GM21526 (cell line): Measurements from ENCODE around the gene PDCD5.
"Not testable (repeated sequence)": the region's sequence is repeated elsewhere in the genome, so short reads cannot be mapped to it uniquely, and the experiment has no call there.

ENCODE experiments used
- ATAC-seq: cut with Tn5 transposase; IDR thresholded peaks from one replicate; pipeline ENCODE4 v1.9.1; 2021; ENCODE audit warnings: moderate library complexity; ENCODE audit not compliant: unreplicated experiment, low FRiP score

The PDCD5 gene, protein sequence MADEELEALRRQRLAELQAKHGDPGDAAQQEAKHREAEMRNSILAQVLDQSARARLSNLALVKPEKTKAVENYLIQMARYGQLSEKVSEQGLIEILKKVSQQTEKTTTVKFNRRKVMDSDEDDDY

DNA sequence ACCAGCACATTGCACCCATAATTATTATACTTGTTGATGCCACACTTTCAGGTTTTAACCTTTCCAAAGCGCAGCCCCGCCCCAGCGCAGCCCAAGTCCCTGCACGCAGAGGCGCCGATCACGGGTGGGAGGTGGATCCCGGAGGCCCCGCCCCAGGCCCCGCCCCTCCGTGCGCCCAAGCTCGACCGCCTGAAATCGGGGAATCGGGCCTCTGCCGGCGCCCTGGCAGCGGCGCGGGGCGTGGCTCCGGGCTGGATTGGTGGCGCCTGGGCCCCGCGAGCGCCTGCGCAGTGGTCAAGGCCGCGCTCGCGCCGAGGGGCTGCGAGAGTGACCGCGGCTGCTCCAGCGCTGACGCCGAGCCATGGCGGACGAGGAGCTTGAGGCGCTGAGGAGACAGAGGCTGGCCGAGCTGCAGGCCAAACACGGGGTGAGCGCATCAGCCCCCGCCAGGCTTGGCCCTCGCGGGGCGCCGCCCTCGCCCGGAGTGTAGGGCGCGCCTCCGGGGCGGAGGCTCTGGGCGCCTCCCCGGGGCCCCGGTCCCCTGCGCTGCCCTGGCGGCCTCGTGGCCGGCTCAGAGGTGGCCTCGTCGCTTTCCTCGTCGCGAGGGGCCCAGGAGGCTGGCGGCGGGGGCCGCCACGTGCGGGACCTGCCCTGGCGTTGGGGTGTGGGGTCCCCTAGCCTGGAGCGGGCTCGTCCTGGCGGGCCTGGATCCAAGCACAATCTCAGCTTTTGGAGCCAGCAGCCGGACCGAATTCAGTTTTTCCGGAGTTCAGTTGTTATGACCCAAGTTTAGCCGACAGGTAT, at the start of gene PDCD5:
PDCD5 (plus strand) TSS at position 290 of the 804 bp plus-strand sequence; CDS start at position 362, 72 bp downstream.
- ATAC-seq: peak; percentile 86

DNA sequence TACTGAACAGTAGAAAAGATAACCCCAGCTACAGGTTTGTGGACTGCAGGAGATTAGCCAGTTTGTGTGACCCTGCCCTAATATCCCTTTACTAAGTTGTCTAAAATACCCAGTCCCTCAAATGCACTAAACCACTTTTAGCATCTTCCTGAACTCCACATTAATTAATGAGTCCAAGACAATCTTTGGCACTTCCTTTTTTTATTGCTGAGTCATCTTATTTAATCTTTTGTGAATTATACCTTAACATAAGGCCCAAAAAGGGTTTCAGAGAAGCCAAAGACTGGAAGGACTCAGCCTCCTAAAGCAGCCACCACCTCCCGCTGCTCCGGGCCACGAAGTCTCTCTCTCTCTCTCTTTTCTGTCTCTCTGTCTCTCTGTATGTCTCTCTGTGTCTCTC, 48.8 kb upstream of the PDCD5 start:
- ATAC-seq: no peak

DNA sequence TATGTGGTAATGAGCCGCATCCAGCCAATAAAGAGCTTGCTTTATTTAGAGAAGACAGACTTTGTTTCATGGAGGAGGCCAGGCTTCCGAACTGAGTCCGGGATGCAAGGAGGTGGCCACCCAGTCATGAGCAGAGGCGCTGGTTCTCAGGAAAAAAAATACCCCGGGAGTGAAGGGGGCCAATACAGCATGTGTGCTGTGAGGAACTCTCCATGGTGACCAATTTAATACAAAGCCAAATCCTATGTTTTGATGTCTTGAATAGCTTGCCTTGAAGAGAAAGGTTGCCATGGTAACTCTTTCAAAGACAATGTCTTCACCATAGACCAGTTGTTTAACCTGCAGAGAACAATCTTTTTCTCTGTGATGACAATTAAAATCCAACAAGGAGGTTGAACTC, 43.4 kb upstream of the PDCD5 start:
- no peak for ATAC-seq

DNA sequence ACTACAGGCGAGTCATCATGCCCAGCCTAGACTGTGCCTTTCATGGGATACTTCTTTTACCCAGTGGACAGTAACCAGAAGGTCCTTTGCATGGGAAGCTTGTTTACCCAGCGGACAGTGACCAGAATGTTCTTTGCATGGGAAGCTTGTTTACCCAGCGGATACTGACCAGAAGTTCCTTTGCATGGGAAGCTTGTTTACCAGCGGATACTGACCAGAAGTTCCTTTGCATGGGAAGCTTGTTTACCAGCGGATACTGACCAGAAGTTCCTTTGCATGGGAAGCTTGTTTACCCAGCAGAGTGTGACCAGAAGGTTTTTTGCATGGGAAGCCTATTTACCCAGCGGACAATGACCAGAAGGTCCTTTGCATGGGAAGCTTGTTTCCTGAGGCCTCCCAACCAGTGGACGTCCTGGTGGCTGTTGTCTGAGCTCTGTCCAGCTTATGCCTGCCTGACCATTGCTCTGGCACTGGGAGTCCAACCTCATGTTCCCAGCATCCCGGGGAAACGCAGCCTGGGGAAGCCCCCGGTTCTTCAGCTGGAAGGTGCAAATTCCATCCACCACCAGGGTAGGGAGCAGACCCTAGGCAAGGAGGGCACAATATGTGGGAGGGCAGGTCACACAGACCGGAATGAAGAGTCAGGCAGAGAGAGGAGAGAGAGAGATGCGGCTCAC, 41.6 kb upstream of the PDCD5 start:
- no peak for ATAC-seq

DNA sequence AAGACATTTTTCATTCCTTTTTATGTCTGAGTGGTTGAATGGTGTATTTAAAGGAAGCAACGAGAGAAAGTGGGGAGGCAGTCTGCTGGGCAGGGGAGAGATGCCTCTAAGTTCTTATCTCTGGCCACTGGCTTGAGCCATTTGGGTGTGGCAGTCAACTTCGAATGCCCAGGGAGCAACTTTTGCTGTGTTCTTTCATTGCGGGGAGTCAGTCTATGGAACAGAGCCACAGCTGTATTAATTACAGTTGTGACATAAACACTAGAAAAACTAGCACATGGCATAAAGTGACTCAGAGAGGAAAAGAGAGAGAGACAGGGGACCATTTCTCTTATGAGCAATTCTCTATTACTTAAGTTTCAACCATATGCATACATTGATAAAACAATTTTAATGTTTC, 40.4 kb upstream of the PDCD5 start:
- no peak for ATAC-seq

DNA sequence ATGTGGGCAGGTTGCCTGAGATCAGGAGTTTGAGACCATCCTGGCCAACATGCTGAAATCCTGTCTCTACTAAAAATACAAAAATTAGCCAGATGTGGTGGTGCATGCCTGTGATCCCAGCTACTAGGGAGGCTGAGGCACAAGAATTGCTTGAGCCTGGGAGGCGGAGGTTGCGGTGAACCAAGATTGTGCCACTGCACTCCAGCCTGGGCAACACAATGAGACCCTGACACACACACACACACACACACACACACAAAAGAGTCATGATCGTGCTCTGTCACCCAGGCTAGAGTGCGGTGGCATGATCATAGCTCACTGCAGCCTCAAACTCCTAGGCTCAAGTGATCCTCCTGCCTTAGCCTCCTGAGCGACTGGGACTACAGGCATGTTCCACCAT, 39.6 kb upstream of the PDCD5 start:
- not testable (repeated sequence) for ATAC-seq

DNA sequence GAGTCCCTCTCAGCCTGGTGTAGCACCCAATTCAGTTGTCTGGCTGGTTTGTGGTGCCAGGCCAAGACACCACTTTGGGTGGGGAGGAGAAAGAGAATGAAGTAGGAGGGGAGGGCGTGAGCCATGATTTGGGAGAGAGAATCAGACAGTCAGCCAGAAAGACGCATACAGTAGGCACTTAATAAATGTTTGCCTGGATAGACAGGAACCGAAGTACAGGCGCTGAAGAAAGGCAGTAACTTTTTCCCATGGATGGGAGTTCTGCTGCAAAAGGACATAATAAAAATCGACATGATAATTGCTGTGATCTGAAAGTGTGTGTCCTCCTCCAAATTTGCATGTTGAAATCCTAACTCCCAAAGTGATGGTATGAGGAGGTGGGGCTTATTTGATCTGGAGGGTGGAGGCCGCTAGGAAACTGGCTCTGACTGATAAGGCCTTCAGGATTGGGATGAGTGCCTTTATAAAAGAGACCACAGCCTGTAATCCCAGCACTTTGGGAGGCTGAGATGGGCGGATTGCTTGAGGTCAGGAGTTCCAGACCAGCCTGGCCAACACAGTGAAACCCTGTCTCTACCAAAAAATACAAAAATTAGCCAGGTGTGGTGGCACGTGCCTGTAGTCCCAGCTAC, 38.4 kb upstream of the PDCD5 start:
- no peak for ATAC-seq

DNA sequence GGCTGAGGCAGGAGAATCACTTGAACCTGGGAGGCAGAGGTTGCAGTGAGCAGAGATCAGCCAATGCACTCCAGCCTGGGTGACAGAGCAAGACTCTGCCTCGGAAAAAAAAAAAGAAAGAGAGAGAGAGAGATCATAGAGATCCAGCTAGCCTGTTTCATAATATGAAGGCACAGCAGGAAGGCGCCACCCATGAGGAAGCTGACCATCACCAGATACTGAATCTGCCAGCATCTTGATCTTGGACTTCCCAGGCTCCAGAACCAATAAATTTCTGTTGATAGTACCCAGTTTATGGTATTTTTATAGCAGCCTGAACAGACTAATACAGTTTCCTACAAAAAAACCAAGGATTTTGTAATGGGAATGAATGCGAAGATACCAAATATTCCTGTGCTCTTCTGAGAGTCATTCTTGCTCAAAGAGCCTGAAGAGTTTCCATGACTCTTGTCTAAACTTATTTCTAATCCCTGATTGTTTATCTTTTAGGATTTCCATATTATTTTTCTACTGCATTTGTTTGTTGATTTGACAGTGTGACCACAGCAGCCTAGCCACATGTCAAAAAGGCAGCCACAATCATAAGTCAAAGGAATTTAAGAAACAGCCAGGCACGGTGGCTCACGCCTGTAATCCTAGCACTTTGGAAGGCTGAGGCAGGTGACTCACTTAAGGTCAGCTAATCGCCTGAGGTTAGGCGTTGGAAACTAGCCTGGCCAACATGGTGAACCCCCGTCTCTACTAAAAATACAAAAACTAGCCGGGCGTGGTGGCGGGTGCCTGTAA, 37.7 kb upstream of the PDCD5 start:
- ATAC-seq: no peak

DNA sequence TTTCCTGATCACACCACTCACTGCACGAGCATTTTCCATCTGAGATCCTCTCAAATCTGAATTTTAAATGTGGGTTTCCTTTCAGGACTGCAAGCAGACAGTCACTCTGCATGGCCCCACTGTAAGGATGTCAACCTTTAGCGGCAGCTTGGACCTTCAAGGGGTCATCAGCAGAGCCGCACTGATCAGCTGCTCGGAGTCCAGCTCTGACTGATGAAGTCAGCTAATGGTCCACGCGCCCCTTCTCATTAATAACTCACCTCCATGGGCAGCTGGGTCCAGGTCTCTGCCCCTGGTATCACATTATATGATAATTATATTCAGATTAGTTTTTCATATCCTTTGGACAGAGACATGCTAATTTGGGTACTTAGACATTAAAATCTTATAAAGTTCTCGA, 36.1 kb upstream of the PDCD5 start:
- no peak for ATAC-seq

DNA sequence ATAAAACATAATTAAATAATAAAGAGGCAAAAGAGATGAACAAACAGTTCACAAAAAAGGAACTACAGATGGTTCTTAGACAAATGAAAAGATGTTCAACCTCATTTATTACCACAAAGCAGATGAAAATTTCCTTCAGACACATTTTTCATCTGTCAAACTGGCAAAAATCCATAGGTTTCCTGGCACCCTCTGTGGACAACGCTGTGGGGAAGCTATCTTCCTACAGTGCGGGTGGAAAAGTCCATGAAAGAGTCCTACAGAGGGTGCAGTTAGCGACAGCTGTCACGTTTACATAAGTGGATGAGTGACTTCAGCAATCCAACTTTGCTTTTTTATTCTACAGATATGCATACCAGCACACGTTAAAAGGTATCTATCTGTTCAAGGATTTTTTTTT, 30.3 kb upstream of the PDCD5 start:
- ATAC-seq: no peak

DNA sequence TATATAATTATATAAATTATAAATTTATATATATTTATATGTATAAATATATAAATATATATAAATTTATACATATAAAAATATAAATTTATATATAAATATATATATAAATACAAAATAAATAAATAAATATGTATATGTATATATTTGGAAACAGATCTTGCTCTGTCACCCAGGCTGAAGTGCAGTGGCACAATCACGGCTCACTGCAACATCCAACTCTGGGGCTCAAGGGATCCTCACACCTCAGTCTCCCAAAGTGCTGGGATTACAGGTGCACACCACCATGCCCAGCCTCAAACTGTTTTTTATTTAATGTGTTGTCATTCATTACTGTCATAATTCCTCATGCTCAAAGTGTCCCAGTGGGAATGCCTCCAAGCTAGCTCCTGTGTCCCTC, 25.2 kb upstream of the PDCD5 start:
- no peak for ATAC-seq

DNA sequence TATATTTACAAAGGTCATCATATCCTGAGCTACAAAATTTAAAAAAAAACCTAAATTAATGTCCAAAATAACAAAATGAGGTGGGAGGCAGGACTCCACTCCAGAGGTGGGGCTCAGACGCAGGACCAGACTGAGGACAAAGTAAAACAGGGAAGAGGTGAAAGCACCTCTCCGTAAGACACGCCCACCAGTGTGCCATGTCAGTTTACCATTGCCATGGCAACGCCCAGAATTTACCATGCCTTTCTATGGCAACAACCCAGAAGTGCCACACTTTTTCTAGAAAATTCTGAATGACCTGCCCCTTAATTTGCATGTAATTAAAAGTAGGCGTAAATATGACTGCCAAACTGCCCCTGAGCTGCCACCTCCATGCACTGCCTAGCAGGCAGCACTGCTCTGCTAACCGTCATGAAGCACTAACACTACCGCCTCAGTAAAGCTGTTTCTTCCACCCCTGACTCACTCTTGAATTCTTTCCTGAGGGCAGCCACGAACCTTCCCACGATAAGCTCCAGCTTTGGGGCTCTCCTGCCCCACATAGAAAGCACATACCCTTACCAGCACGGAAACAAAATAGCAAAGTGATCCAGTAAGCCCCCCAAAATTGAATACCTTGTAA, 22.3 kb upstream of the PDCD5 start:
- ATAC-seq: no peak

DNA sequence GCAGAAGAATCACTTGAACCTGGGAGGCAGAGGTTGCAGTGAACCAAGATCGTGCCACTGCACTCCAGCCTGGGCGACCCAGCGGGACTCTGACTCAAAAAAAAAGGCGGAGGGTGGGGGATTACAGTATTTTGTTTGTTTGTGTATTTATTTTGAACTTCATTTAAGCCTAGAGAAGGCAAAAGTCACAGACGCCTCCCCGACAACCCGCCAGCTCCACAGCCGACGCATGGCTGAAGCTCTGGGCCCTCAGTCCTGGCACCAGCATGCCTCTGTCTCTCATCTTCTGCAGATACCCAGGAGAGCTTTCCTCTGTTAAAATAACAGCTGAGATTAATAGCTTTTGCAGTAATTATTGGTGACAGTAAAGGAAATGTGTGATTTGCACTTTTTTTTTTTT, 17.2 kb upstream of the PDCD5 start:
- ATAC-seq: no peak

DNA sequence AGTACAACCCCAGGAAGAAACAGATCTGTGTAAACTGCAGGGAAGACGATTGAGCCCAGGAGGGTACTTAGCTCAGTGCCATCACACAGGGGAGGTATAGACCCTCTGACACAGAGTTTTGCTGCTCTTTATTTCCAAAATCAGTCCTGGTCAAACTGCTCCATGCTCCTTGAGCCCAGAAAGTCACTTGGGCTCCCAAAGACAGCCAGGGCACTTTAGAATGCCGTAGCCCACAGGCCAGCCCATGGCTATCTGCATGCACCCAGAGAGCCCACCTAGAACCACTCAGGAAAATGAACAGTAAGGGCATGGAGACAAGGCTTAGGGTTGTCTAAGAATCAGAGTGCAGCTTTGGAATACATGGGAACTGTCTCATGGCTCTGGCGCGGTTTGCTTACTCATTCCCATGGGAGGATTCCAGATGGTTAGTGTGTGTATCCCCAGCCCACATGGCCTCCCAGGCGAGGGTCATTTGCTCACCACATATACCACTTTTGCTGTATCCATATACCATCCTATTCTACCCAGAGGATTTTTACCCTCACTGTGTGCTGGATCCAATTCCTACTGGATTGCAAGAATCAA, 14.7 kb upstream of the PDCD5 start:
- ATAC-seq: no peak

DNA sequence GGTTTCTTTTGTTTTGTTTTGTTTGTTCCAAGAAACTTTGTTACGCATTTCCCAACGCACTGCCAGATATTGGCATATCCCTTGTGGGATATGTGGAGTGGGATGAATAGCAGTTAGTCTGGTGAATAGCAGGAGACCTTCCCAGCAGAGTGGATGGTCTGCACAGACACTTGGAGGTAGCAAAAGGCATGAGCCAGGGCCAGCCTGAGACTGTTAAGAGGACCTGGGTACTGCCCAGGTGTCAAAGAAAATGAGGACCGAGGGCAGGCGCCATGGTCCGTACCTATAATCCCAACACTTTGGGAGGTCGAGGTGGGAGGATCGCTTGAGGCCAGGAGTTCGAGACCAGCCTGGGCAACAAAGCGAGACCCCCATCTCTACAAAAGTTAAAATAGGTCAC, 13.5 kb upstream of the PDCD5 start:
- ATAC-seq: no peak

DNA sequence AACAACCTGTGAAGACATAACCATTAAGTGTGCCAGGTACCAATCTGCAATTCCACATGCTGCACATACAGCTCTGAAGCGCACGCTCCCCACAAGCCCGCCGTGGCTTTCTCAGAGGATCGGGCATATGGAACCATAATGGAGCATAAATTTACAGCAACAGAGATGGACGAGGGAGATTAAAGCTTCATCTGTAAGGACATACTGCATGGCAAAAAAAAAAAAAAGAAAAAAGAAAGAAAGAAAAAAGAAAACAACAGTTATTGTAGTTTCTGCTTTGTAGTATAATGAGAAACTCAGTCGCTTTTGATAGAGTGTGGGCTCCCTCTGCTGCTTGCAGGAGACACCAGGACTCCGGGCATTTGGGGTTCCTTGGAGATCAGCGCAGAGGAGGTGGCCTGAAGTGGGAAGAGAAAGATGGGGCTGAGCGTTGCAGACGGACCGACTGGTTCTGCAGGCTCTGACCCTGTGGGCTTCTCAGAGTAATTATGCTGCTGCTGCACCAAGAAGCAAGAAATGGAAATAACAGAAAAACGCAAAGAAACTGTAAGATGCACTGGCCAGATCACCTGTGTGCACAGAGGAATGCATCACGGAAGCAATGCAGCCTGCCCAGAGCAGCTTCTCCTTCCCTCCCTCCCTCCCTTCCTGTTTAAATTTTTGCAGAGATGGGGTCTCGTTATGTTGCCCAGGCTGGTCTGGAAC, 10.8 kb upstream of the PDCD5 start:
- no peak for ATAC-seq

DNA sequence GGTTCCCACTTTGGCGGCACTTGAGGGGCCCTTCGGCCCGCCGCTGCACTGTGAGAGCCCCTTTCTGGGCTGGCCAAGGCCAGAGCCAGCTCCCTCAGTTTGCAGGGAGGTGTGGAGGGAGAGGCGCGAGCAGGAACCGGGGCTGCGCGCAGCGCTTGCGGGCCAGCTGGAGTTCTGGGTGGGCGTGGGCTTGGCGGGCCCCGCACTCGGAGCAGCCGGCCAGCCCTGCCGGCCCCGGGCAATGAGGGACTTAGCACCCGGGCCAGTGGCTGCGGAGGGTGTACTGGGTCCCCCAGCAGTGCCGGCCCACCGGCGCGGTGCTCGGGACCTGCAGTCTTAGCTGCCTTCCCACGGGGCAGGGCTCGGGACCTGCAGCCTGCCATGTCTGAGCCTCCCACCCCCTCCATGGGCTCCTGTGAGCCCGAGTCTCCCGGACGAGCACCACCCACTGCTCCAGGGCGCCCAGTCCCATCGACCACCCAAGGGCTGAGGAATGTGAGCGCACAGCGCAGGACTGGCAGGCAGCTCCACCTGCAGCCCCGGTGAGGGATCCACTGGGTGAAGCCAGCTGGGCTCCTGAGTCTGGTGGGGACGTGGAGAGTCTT, 9.4 kb upstream of the PDCD5 start:
- not testable (repeated sequence) for ATAC-seq

DNA sequence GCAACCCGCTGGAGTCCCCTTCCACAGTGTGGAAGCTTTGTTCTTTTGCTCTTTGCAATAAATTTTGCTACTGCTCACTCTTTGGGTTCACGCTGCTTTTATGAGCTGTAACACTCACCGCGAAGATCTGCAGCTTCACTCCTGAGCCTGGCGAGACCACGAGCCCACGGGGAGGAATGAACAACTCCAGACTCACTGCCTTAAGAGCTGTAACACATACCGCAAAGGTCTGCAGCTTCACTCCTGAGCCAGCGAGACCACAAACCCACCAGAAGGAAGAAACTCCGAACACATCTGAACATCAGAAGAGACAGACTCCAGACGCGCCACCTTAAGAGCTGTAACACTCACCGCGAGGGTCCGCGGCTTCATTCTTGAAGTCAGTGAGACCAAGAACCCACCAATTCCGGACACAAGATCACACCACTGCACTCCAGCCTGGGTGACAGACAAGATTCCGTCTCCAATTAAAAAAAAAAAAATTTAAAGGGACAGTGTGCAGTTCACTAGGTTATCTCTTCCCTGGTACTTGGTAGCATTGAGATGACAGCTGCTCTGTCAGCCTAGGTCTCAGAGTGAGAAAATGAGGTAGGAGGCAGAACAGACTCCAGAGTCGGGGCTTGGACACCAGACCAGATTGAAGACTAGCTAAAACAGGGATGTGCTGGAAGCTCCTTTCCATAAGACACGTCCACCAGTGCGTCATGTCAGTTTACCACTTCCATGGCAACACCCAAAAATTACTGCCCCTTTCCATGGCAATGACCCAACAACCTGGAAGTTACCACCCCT, 8.1 kb upstream of the PDCD5 start:
- not testable (repeated sequence) for ATAC-seq
